Right lobe of liver (tissue), 4 donors: ENCODE results near the gene CCNB1.

ENCODE experiments used
- POLR2A ChIP-seq: fragments of 450-650 bp; IDR thresholded peaks from one replicate; pipeline ENCODE4 v1.6.1; 2017; ENCODE audit warnings: antibody characterized with exemption, mild to moderate bottlenecking
- TF ChIP-seq, protein P1 (sequence below), 4 donors: fragments of 200-600 bp in 3 of 4; fragments of 450-650 bp in 1 of 4; IDR thresholded peaks; one replicate each; pipeline versions ENCODE4 v1.5.1 to v1.8.0; 2016 to 2022; ENCODE audit warnings: antibody characterized with exemption in 4 of 4, mild to moderate bottlenecking in 2 of 4
- donor health status: DM: no; HTN: no; CAD: no.
- donor health status: DM: no; HTN: no; CAD: no.
- donor health status: DM: no; HTN: yes; CAD: no.

DNA sequence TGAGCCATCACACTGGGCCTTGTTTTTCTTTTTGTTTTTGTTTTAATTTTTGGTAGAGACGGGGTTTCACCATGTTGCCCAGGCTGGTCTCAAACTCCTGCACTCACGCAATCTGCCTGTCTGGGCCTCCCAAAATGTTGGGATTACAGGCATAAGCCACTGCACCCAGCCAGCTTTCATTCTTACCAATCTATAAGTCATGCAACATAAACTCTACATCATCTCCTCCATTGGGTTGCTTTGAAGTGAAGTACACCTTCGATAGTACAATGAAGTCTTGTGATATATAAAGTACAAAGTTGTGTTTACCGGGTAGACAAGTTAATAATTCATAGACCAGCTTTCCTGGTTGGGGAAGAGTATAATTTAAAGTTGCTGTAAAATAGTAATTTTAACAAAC, 58.9 kb downstream of the CCNB1 start:
- TF ChIP-seq, protein P1, sequence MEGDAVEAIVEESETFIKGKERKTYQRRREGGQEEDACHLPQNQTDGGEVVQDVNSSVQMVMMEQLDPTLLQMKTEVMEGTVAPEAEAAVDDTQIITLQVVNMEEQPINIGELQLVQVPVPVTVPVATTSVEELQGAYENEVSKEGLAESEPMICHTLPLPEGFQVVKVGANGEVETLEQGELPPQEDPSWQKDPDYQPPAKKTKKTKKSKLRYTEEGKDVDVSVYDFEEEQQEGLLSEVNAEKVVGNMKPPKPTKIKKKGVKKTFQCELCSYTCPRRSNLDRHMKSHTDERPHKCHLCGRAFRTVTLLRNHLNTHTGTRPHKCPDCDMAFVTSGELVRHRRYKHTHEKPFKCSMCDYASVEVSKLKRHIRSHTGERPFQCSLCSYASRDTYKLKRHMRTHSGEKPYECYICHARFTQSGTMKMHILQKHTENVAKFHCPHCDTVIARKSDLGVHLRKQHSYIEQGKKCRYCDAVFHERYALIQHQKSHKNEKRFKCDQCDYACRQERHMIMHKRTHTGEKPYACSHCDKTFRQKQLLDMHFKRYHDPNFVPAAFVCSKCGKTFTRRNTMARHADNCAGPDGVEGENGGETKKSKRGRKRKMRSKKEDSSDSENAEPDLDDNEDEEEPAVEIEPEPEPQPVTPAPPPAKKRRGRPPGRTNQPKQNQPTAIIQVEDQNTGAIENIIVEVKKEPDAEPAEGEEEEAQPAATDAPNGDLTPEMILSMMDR (IDR thresholded peaks at IDR 0.05) = no peak
- TF ChIP-seq POLR2A = no peak
